PC-3 (cell line): ENCODE data around the gene PI4KB.

Experiments
- EZH2 ChIP-seq: fragments of 300-600 bp; sonication (generic); IDR thresholded peaks from one replicate; pipeline ENCODE4 v1.6.1; 2017; ENCODE audit warnings: antibody characterized with exemption, mild to moderate bottlenecking, low read length; ENCODE audit not compliant: unreplicated experiment
- TF ChIP-seq, protein P1 (sequence below): fragments of 300-600 bp; sonication (generic); conservative IDR thresholded peaks from 2 replicates; pipeline ENCODE4 v1.5.1; 2017; ENCODE audit warnings: antibody characterized with exemption, low read depth, mild to moderate bottlenecking, low read length

- TF ChIP-seq, protein P1, sequence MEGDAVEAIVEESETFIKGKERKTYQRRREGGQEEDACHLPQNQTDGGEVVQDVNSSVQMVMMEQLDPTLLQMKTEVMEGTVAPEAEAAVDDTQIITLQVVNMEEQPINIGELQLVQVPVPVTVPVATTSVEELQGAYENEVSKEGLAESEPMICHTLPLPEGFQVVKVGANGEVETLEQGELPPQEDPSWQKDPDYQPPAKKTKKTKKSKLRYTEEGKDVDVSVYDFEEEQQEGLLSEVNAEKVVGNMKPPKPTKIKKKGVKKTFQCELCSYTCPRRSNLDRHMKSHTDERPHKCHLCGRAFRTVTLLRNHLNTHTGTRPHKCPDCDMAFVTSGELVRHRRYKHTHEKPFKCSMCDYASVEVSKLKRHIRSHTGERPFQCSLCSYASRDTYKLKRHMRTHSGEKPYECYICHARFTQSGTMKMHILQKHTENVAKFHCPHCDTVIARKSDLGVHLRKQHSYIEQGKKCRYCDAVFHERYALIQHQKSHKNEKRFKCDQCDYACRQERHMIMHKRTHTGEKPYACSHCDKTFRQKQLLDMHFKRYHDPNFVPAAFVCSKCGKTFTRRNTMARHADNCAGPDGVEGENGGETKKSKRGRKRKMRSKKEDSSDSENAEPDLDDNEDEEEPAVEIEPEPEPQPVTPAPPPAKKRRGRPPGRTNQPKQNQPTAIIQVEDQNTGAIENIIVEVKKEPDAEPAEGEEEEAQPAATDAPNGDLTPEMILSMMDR, result no peak
- no peak for TF ChIP-seq EZH2
Measured at GRCh38 chr1:151284013-151284577, 43.1 kb downstream of the PI4KB start.
